Upper lobe of left lung (tissue), 4 donors: ENCODE measurements around the gene XPO6.

Experiments
- POLR2A ChIP-seq, 4 donors: fragments of 450-650 bp; IDR thresholded peaks; one replicate each; pipeline ENCODE4 v1.5.1; 2016 to 2017; ENCODE audit warnings: antibody characterized with exemption in 4 of 4, mild to moderate bottlenecking in 2 of 4
- TF ChIP-seq, protein P1 (sequence below), 6 experiments: fragments of 450-650 bp in 4 of 6; fragments of 200-600 bp in 2 of 6; sonication (generic) in 2 of 6; IDR thresholded peaks; one replicate each; pipeline ENCODE4 v1.5.1; 2016 to 2019; ENCODE audit warnings: antibody characterized with exemption in 6 of 6

DNA sequence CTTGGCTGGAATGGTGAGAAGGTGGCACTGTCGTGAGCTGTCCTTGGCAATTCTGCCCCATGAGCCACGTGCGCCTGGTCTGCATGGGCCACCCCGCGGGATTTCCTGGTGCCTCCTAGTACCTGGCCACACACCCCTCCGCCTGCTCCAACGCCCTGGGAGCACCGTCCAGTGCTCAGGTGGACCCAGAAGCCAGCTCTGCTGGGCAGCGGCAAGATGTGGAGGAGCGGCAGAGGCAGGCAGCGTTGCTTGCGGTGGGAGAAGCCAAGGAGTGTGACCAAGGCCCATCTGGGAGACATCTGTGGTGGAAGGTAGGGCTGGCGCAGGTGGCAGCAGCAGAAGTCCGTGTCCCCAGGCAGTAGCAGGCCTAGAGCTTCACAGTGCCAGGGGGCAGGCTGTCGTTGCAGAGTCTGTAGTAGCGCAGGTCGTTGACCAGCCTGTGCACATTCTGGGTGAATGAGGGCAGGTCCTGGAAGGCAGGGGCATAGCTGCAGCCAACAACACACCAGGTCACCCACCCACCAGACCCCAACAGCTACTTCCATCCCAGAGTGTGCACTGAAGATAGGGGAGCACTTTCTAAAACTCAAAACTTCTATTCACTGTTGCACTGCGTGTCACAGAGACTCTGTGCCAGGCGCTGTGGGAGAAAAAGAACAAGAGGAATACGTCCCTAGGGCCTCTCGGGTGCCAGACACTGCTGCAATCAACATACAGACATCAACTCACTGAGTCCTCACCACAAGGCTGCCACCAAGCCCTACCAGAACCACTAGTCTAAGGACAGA, 113.4 kb downstream of the XPO6 start:
- TF ChIP-seq POLR2A (IDR thresholded peaks at IDR 0.05), result no peak
- TF ChIP-seq, protein P1, sequence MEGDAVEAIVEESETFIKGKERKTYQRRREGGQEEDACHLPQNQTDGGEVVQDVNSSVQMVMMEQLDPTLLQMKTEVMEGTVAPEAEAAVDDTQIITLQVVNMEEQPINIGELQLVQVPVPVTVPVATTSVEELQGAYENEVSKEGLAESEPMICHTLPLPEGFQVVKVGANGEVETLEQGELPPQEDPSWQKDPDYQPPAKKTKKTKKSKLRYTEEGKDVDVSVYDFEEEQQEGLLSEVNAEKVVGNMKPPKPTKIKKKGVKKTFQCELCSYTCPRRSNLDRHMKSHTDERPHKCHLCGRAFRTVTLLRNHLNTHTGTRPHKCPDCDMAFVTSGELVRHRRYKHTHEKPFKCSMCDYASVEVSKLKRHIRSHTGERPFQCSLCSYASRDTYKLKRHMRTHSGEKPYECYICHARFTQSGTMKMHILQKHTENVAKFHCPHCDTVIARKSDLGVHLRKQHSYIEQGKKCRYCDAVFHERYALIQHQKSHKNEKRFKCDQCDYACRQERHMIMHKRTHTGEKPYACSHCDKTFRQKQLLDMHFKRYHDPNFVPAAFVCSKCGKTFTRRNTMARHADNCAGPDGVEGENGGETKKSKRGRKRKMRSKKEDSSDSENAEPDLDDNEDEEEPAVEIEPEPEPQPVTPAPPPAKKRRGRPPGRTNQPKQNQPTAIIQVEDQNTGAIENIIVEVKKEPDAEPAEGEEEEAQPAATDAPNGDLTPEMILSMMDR (IDR thresholded peaks at IDR 0.05), result no peak
